HFF-Myc (cell line): Measurements from ENCODE around the gene COX18.

Experiments
- DNase-seq: peaks from one replicate; pipeline ENCODE4 v3.0.0-alpha.2; 2011; ENCODE audit warnings: low read depth; ENCODE audit errors: extremely low read depth
- H3K4me3 ChIP-seq: replicated peaks from 2 replicates; pipeline ENCODE4 v1.5.1; 2011; ENCODE audit warnings: low read depth, mild to moderate bottlenecking, control low read depth, low read length
- CTCF ChIP-seq: IDR thresholded peaks from 2 replicates; pipeline ENCODE4 v1.5.1; 2012; ENCODE audit warnings: mild to moderate bottlenecking, low read depth, low read length, control low read depth; ENCODE audit errors: missing control alignments

COX18 gene

GRCh38 chr4:73098016-73098415, 28.5 kb upstream of the COX18 start:
- no peak for DNase-seq
- no peak overlapping the region for H3K4me3 ChIP-seq
- no peak for TF ChIP-seq CTCF

GRCh38 chr4:73092868-73093267, 23.4 kb upstream of the COX18 start:
- DNase-seq = no peak
- no peak overlapping the region for H3K4me3 ChIP-seq
- no peak for TF ChIP-seq CTCF

- no peak for DNase-seq
- no peak overlapping the region for H3K4me3 ChIP-seq
- TF ChIP-seq CTCF = no peak
Measured at GRCh38 chr4:73090738-73091137, 21.2 kb upstream of the COX18 start.

GRCh38 chr4:73087871-73088270, 18.4 kb upstream of the COX18 start:
- no peak for DNase-seq
- H3K4me3 ChIP-seq = no peak overlapping the region
- TF ChIP-seq CTCF = no peak

- H3K4me3 ChIP-seq = no peak overlapping the region
- DNase-seq = no peak
- TF ChIP-seq CTCF = no peak
Measured at GRCh38 chr4:73086095-73086868, 16.8 kb upstream of the COX18 start.

GRCh38 chr4:73080789-73081188, 11.3 kb upstream of the COX18 start:
- no peak for TF ChIP-seq CTCF
- DNase-seq = no peak
- H3K4me3 ChIP-seq = no peak overlapping the region

- no peak for TF ChIP-seq CTCF
- no peak for DNase-seq
- no peak overlapping the region for H3K4me3 ChIP-seq
Measured at GRCh38 chr4:73075832-73076231, 6.3 kb upstream of the COX18 start.
